ENCODE results near the gene GMEB2.

The GMEB2 gene

DNA sequence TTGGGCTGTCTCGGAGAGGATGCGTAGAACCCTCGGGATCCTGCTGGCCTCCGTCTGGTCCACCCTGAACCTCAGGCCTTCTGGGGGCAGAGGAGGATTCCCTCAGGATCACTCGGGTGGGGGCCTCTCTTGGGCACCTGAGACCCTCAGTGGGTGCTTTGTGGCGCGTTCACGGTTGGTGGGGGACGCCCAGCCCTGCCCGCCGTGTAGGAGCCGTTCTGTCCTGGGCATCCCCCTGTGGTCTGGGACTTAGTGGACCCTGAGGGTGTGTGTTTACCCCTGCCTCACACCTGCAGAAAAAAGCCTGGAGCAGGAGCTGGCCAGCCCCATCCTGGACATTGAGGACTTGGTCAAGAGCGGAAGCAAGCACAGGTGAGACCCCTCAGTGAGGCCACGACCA lies 38.8 kb upstream of the GMEB2 start:
- TF ChIP-seq ZFX (IDR thresholded peaks at IDR 0.05; ENCODE audit: borderline replicate concordance) = no peak
- TF ChIP-seq, protein P1, sequence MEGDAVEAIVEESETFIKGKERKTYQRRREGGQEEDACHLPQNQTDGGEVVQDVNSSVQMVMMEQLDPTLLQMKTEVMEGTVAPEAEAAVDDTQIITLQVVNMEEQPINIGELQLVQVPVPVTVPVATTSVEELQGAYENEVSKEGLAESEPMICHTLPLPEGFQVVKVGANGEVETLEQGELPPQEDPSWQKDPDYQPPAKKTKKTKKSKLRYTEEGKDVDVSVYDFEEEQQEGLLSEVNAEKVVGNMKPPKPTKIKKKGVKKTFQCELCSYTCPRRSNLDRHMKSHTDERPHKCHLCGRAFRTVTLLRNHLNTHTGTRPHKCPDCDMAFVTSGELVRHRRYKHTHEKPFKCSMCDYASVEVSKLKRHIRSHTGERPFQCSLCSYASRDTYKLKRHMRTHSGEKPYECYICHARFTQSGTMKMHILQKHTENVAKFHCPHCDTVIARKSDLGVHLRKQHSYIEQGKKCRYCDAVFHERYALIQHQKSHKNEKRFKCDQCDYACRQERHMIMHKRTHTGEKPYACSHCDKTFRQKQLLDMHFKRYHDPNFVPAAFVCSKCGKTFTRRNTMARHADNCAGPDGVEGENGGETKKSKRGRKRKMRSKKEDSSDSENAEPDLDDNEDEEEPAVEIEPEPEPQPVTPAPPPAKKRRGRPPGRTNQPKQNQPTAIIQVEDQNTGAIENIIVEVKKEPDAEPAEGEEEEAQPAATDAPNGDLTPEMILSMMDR (IDR thresholded peaks at IDR 0.05) = no peak
- H3K27ac ChIP-seq = no peak overlapping the region

GRCh38 chr20:63664861-63665594 lies 38.1 kb upstream of the GMEB2 start:
- no peak overlapping the region for H3K27ac ChIP-seq
- no peak for TF ChIP-seq ZFX (IDR thresholded peaks at IDR 0.05; ENCODE audit: borderline replicate concordance)
- TF ChIP-seq, protein P1 (IDR thresholded peaks at IDR 0.05) = no peak

- H3K27ac ChIP-seq = no peak overlapping the region
- no peak for TF ChIP-seq ZFX (IDR thresholded peaks at IDR 0.05; ENCODE audit: borderline replicate concordance)
- TF ChIP-seq, protein P1 (IDR thresholded peaks at IDR 0.05) = no peak
Observed at GRCh38 chr20:63664143-63664851, 37.4 kb upstream of the GMEB2 start.

- no peak for TF ChIP-seq ZFX (IDR thresholded peaks at IDR 0.05; ENCODE audit: borderline replicate concordance)
- TF ChIP-seq, protein P1 (IDR thresholded peaks at IDR 0.05) = no peak
- H3K27ac ChIP-seq = no peak overlapping the region
Observed at GRCh38 chr20:63663332-63664066, 36.6 kb upstream of the GMEB2 start.

DNA sequence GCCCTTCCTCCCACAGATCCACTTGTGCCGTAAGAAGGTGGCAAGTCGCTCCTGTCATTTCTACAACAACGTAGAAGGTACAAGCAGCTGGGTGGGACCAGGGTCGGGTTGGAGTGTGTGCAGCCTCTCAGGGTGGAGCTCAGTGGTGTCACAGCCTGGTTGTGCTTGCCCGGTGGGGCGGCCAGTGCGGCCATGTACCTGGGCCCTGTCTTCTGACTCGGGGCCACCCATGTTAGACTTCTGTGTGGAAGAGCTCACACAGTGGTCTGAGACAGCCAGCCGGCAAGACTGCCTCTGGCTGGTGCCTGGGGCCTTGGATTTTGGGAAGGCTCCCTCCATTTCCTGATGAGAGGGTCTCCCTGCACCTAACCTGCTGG lies 35.9 kb upstream of the GMEB2 start:
- no peak for TF ChIP-seq ZFX (IDR thresholded peaks at IDR 0.05; ENCODE audit: borderline replicate concordance)
- TF ChIP-seq, protein P1 (IDR thresholded peaks at IDR 0.05) = no peak

GRCh38 chr20:63661959-63662812 lies 35.3 kb upstream of the GMEB2 start:
- TF ChIP-seq, protein P1 (IDR thresholded peaks at IDR 0.05) = no peak
- TF ChIP-seq ZFX (IDR thresholded peaks at IDR 0.05; ENCODE audit: borderline replicate concordance) = no peak
- no peak overlapping the region for H3K27ac ChIP-seq

More for the DNA sequence above, 35.9 kb upstream of the GMEB2 start:
- H3K27ac ChIP-seq = no peak overlapping the region

Measured in 22Rv1 (cell line).